Prostate gland (tissue), 2 donors: ENCODE results near the gene DECR2. TPM values are rescaled to one million over a fixed set of nuclear protein-coding genes. Genes with fewer than 3 reads are reported as not detected.
A peak's percentile ranks its signal among the peaks of the same experiment; 100 is the strongest.

ENCODE experiments used
- DNase-seq: peaks from one replicate; pipeline ENCODE4 v3.0.0-alpha.2; 2019; ENCODE audit warnings: low spot score
- H3K27ac ChIP-seq, 2 donors: fragments of 200-600 bp; sonication (generic); 2 replicates each; pipeline ENCODE4 v1.5.1; 2017 to 2019
- H3K27me3 ChIP-seq: fragments of 200-600 bp; sonication (generic); replicated peaks from 2 replicates; pipeline ENCODE4 v1.5.1; 2019; ENCODE audit not compliant: insufficient read depth
- H3K36me3 ChIP-seq, 2 donors: fragments of 200-600 bp; sonication (generic); 1 replicate in 1 of 2; 2 replicates in 1 of 2; pipeline versions ENCODE4 v1.5.1 to v1.8.1; 2017 to 2019
- H3K4me1 ChIP-seq: fragments of 200-600 bp; sonication (generic); replicated peaks from 2 replicates; pipeline ENCODE4 v1.5.1; 2019
- H3K4me3 ChIP-seq, 2 donors: fragments of 200-600 bp; sonication (generic); 2 replicates each; pipeline ENCODE4 v1.5.1; 2017 to 2019
- H3K9me3 ChIP-seq: fragments of 200-600 bp; sonication (generic); 2 replicates; pipeline ENCODE4 v1.5.1; 2017
- CTCF ChIP-seq, 4 experiments: fragments of 200-600 bp in 2 of 4; fragments of 450-650 bp in 2 of 4; sonication (generic) in 2 of 4; IDR thresholded peaks; 1 replicate in 3 of 4; 2 replicates in 1 of 4; pipeline ENCODE4 v1.5.1; 2016 to 2019; ENCODE audit warnings: antibody characterized with exemption in 4 of 4, mild to moderate bottlenecking in 2 of 4, moderate library complexity in 2 of 4
- POLR2A ChIP-seq: fragments of 450-650 bp; IDR thresholded peaks from one replicate; pipeline ENCODE4 v1.6.1; 2016; ENCODE audit warnings: antibody characterized with exemption, mild to moderate bottlenecking
- POLR2AphosphoS5 ChIP-seq: sonication (generic); formaldehyde crosslinking; IDR thresholded peaks from one replicate; pipeline ENCODE4 v1.6.1; 2017; ENCODE audit warnings: antibody characterized with exemption
- WGBS: methylation state at CpG from one replicate; pipeline ENCODE4 v1.1.5; 2018; 5-methylcytosine and 5-hydroxymethylcytosine counted together
- intact Hi-C: fragments of 100-400 bp; cut with DNase I; formaldehyde crosslinking; loops from one replicate; pipeline ENCODE4 v1.14.2; 2022
- total RNA-seq, 2 donors: library from RNA; depleted of rRNA; stranded (reverse); fragments of >200 nt; gene quantifications; one replicate each; pipeline ENCODE4 v1.1.0, GENCODE V29; 2016

The DECR2 gene
- total RNA-seq, 2 donors from 2014 or later = 23.7 to 38.5 TPM

GRCh38 chr16:398561-399339 is 2.9 kb upstream of the DECR2 start:
- whole genome bisulfite sequencing = 87% methylated on average over 20 of the region's 24 CpGs
- TF ChIP-seq POLR2A (no peak), POLR2AphosphoS5 (no peak), CTCF (IDR thresholded peaks at IDR 0.05) (no peak)
- intact Hi-C loops = no loop called here
- no peak for DNase-seq
- Histone ChIP-seq H3K4me3 (peak overlapping the region in 1 of 2 donors; percentile 83), H3K36me3 (no peaks in the 10 kb centered on the region), H3K4me1 (peaks cover 11% of the 10 kb centered on the region), H3K27ac (peak overlapping the region; percentile 76 to 93), H3K9me3 (no peaks in the 10 kb centered on the region), H3K27me3 (no peaks in the 10 kb centered on the region)

- Histone ChIP-seq H3K4me3 (no peak overlapping the region), H3K27me3 (no peaks in the 10 kb centered on the region), H3K36me3 (no peaks in the 10 kb centered on the region), H3K9me3 (no peaks in the 10 kb centered on the region), H3K27ac (peak overlapping the region in 1 of 2 donors; percentile 94), H3K4me1 (peaks cover 11% of the 10 kb centered on the region)
- WGBS = 79% methylated on average over 22 of the region's 22 CpGs
- TF ChIP-seq POLR2AphosphoS5 (no peak), CTCF (IDR thresholded peaks at IDR 0.05) (no peak), POLR2A (no peak)
- intact Hi-C loops = no loop called here
- DNase-seq = no peak
Observed at GRCh38 chr16:399340-400019, 2.2 kb upstream of the DECR2 start.

GRCh38 chr16:400061-400591 is 1.6 kb upstream of the DECR2 start:
- Histone ChIP-seq H3K27ac (peak overlapping the region; percentile 94), H3K4me3 (no peak overlapping the region), H3K9me3 (no peaks in the 10 kb centered on the region), H3K4me1 (peaks cover 11% of the 10 kb centered on the region), H3K27me3 (no peaks in the 10 kb centered on the region), H3K36me3 (no peaks in the 10 kb centered on the region)
- DNase-seq = no peak
- WGBS = 79% methylated on average over 10 of the region's 10 CpGs
- TF ChIP-seq CTCF (IDR thresholded peaks at IDR 0.05) (no peak), POLR2AphosphoS5 (no peak), POLR2A (no peak)
- intact Hi-C loops = no loop called here

GRCh38 chr16:404971-405486 is 3.3 kb downstream of the DECR2 start:
- no peaks in the 10 kb centered on the region for H3K9me3 ChIP-seq
- no peak overlapping the region for H3K27ac ChIP-seq
- TF ChIP-seq CTCF (IDR thresholded peaks at IDR 0.05) (no peak), POLR2AphosphoS5 (no peak), POLR2A (no peak)
- intact Hi-C loops = no loop called here
- H3K4me3 ChIP-seq = no peak overlapping the region
- 89% methylated on average over 12 of the region's 12 CpGs for WGBS
- no peaks in the 10 kb centered on the region for H3K36me3 ChIP-seq
- no peak for DNase-seq
- H3K27me3 ChIP-seq = no peaks in the 10 kb centered on the region
- H3K4me1 ChIP-seq = peaks cover 5% of the 10 kb centered on the region
